Activated CD4-positive, CD25-positive, alpha-beta regulatory T cell treated with anti-CD3 and anti-CD28 coated beads, Interleukin-2, amount 50 U/mL, for 16 hours (primary cell): ENCODE measurements around the gene TECTB.

ENCODE experiments used
- DNase-seq: peaks from one replicate; pipeline ENCODE4 v3.0.0-alpha.2; 2020; ENCODE audit warnings: low read depth, low spot score

TECTB gene

DNA sequence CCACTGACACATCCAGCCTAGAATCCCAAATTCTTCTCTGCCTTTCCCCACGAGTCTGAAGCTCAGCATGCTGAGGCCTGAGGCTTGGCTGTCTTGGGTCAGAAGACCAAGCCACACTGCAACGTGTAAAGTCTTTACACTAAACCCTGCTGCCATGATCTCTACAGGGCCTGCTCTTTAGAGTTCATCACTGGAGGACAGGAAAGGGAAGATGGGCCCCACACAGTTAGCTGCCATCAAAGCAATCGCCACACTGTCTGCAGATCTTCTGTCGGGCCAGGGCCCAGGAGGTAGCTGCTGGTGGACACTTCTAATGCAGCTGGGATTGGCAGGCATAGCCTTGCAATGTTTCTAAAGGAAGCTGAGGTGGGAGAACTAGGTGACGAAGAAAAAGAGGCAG is 8.4 kb upstream of the TECTB start:
- no peak for DNase-seq

- no peak for DNase-seq
These were observed 7.5 kb upstream of the TECTB start for GRCh38 chr10:112275512-112276245.

DNA sequence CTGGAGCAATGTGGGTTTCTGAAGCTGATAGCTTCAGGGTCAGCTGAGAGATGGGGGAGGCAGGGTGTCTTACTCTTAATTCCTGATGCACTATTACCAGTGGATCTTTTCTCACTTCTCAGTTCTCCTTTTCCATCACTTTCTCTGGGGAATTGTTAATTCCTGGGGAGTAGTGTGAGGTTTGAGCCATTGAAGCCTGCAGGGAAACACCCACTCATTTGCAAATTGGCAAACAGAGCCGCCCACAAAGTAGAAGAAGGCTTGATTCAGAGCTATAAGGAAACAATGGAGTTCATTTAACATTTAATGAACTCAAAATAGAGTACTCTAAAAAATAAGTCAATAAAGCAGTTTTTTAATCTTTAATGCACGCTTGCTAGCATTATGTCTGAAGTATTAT is 4.3 kb upstream of the TECTB start:
- no peak for DNase-seq

- no peak for DNase-seq
These were observed 3.8 kb upstream of the TECTB start for GRCh38 chr10:112279433-112279832.

DNA sequence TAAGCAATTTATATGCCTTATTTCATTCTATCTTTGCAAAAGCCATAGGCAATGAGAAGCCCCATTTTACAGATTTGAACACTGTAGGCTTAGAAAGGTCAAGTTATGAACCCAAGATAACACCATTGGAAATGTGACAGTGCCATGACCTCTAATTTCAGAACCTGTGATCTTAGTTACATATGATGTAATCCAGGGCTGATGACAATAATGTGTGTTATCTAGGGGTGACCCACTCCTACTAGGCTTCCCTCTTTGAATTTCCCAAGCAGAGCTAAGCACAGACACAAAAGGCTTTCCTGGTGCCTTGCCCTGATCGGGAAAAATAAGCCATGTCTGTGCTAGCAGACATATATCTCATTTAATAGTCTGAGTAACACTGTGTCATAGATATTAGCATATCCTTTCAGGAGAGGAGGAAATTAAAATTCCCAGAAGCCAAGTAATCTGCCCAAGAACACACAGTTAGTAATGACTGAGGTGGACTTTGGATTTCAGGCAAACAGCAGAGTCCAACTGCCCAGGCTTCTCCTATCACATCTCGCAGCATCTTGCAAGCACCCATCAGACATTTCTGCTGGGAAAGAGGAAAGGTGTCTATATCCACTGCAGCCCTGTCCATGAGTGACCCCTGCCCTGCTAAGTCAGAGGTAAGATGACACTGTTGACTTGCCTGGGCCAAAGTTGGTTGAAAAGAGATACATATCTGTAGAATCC is 2.8 kb upstream of the TECTB start:
- DNase-seq, result no peak

DNA sequence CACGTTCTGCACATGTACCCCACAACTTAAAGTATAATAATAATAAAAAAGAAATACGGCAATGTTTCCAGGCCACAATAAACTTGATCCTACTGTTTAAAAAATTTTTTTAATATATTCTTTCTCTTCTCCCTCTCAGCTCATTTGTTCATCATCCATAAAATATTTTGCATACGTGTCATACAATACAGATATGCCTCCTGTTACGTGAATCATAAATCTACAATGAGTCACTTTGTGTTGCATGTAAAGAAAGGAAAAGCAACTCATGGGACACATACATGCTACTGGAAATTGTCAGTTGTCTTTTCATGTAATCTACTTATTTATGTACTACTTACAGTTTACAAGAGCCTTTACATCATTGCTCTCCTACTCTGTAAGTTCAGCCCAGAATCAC is 1.1 kb upstream of the TECTB start:
- DNase-seq, result no peak

GRCh38 chr10:112286837-112287818 is 3.9 kb downstream of the TECTB start:
- DNase-seq, result no peak

DNA sequence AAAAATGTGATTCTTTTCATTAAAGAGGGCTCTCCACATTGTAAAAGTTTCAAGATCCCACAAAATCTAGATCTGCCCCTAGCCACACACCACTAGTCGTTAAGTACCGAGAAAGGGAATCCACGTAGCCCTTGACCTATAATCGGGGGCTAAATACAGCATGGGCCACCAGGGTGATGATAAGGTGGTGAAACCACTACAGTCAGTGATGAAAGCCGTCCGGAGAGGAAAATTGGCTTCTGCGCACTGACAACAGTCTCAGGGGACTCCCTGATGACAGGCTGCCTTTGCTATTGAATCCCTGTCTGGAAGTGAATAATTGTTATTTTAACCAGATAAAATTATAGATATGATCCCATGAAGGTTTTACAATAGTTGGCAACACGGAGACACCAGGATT is 4.6 kb downstream of the TECTB start:
- DNase-seq, result no peak

DNA sequence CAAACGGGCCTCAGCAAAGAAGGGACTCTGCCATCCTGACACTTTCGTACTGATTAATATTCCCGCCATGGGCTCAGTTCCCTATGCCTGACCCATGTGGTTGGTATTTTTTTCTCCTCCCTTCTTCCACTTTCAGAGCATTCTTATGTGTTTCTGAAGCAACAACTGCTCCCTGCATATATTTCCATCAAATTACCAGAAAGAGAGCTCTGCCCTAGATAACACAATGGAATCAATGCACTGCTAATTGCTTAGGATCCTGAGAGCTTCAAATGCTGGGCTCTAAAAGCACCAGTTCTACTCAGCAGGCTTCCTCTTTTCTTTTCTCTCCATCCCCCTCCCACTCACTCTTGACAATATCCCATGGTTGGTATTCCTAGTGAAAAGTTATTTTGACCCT is 5.3 kb downstream of the TECTB start:
- no peak for DNase-seq

DNA sequence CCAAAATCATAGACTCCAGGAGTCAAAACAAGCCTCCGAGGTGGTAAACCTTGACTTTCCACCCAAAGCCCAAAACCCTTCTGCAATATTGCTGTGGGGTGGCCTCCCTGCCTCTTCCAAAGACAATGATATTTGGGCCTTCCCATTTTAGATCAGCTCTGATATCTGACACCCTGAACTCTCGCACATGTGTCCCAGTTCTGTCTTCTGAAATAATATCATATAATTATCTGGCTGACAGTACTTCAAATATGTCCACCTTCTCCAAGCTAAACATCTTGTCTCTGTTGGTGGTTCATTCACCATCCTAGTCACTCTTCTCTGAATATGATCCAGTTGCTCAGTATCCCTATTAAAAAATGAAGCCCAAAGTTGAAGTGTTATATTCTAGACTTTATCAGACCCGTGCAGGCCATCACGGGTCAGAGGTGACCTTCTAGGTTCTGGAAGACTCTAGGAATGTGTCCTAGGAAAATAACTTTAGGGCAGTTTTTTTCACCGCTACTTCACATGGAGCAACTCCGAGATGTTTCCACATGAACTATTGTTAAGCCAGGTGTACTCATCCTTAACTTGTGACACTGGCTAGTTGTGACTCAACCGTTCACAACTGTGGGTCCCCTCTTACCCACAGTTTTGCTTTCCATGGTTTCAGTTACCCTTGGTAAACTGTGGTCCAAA is 6.3 kb downstream of the TECTB start:
- DNase-seq, result no peak

DNA sequence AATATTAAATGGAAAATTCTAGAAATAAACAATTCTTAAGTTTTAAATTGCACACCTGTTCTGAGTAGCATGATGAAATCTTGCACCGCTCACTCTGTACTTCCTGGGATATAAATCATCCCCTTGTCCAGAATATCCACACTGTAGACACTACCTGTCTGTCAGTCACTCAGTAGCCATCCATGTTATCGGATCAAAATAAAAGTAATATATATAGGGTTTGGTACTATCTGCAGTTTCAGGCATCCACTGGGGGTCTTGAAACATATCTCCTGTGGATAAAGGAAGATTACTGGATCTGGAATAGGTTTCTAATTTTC is 6.8 kb downstream of the TECTB start:
- no peak for DNase-seq

DNA sequence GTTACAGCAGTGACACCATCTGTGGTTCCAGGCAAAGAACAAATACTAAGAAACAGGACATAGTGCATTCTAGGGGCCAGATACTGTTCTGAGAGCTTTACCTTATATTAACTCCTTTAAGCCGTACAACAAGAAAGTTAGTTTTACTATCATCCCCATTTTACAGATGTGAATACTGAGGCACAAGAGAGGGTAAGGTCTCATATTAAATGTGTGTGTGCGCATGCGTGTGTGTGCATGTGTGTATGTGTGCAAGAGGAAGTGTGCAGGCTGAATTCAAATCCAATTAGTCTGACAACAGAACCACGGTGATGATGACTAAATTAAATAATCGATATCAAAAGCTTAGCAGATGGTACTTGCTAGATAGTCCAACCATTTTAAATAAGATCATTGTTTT is 11.0 kb downstream of the TECTB start:
- DNase-seq, result no peak

GRCh38 chr10:112295853-112296830 is 12.9 kb downstream of the TECTB start:
- DNase-seq, result no peak

DNA sequence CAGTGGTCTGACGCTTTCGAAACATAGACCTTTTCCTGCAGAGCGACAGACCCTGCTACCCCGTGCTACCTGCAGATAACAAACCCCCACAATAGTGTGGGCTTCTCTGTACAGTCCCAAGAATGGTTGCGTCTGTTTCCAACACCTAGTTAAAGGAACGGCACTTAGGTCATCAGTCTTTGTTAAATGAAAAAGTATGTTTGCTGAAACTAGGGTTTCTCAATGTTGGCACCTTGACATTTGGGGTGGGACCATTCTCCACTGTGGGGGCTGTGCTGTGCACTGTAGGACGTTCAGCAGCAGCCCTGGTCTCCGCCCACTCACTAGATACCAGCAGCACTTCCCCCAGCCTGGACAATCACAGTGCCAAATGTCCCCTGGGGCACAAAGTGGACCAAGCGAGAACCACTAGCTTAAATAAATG is 13.7 kb downstream of the TECTB start:
- DNase-seq, result no peak

DNA sequence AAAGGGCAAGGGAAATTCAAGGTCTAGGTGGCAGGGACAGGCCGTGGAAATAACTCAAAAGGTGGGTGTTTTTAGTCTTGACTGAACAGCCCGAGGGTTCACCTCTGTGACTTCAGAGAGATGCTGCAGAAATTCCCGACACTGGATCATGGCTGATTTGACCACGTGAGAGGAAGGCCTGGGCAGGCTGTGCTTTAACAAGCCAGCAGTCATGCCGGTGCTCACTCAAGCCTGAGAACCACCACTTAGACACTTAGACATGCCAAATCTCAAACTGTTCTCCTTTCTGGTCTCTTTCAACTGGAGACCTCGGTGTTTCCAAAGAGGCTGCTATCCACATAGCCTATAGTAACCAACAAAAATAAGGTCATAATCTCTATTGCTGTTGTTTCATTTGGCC is 15.4 kb downstream of the TECTB start:
- no peak for DNase-seq

GRCh38 chr10:112299456-112299855 is 16.3 kb downstream of the TECTB start:
- no peak for DNase-seq

GRCh38 chr10:112302335-112302734 is 19.1 kb downstream of the TECTB start:
- DNase-seq, result no peak

DNA sequence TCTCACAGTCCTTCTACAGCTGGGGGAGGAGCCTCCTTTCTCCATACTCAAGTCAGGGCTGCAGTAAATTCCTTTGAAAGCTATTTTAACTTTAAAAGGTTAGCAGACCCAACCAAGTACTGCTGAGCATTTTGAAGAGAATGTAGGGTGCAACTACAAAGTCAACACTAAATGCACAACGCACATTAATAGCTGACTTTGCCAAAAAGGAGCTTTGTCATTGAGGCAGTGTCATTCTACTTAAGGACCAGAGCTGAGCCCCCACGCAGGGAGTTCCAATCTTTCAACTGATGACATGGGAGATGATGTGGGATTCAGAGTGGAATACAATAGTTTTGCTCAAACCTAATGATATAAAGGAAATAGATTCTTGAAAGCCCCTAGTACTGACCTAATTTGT is 20.3 kb downstream of the TECTB start:
- DNase-seq, result no peak

- DNase-seq, result no peak
These were observed 21.2 kb downstream of the TECTB start for GRCh38 chr10:112304267-112304859.
